Measurements from ENCODE around the gene KLHL26.
A peak's percentile ranks its signal among the peaks of the same experiment; 100 is the strongest.
"Not testable (repeated sequence)": the region's sequence is repeated elsewhere in the genome, so short reads cannot be mapped to it uniquely, and the experiment has no call there.

Gene KLHL26

DNA sequence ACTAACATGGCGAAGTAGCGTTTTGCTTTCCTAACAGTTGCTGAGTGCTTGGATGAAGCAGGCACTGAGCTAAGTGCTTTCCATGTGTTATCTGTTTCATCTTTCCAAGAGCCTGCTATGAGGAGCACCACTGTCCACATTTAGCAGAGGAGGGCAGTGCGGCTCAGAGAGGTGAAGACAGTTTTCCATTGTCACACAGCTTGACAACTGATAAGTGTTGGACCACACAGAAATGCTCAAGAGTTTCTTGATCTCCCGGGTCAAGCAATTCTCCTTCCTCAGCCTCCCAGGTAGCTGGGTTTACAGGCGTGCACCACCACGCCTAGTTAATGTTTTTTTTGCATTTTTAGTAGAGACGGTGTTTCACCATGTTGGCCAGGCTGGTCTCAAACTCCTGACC lies 39.9 kb downstream of the KLHL26 start:
- TF ChIP-seq, protein P1, sequence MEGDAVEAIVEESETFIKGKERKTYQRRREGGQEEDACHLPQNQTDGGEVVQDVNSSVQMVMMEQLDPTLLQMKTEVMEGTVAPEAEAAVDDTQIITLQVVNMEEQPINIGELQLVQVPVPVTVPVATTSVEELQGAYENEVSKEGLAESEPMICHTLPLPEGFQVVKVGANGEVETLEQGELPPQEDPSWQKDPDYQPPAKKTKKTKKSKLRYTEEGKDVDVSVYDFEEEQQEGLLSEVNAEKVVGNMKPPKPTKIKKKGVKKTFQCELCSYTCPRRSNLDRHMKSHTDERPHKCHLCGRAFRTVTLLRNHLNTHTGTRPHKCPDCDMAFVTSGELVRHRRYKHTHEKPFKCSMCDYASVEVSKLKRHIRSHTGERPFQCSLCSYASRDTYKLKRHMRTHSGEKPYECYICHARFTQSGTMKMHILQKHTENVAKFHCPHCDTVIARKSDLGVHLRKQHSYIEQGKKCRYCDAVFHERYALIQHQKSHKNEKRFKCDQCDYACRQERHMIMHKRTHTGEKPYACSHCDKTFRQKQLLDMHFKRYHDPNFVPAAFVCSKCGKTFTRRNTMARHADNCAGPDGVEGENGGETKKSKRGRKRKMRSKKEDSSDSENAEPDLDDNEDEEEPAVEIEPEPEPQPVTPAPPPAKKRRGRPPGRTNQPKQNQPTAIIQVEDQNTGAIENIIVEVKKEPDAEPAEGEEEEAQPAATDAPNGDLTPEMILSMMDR (IDR thresholded peaks at IDR 0.05; ENCODE audit: control insufficient read depth, insufficient read depth, low read depth, low read length, missing control alignments) = no peak
- no peak overlapping the region for H3K4me3 ChIP-seq (ENCODE audit: control insufficient read depth, low read depth, low read length)
- DNase-seq (ENCODE audit: low read depth) = no peak

GRCh38 chr19:18677156-18677555 lies 40.3 kb downstream of the KLHL26 start:
- no peak for DNase-seq (ENCODE audit: low read depth)
- TF ChIP-seq, protein P1 (IDR thresholded peaks at IDR 0.05; ENCODE audit: control insufficient read depth, insufficient read depth, low read depth, low read length, missing control alignments) = no peak
- no peak overlapping the region for H3K4me3 ChIP-seq (ENCODE audit: control insufficient read depth, low read depth, low read length)

DNA sequence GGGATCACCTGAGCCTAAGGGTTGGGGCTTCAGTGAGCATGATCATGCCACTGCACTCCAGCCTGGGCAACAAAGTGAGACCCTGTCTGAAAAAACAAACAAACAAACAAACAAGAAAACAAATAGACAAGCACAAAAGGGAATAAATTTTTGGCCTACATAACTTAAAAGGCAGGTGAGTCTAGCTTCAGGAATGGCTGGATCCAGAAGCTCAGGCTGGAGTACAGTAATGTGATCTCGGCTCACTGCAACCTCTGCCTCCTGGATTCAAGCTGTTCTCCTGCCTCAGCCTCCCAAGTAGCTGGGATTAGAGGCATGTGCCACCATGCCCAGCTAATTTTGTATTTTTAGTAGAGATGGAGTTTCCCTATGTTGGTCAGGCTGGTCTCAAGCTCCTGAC lies 43.3 kb downstream of the KLHL26 start:
- not testable (repeated sequence) for H3K4me3 ChIP-seq (ENCODE audit: control insufficient read depth, low read depth, low read length); DNase-seq (ENCODE audit: low read depth)

DNA sequence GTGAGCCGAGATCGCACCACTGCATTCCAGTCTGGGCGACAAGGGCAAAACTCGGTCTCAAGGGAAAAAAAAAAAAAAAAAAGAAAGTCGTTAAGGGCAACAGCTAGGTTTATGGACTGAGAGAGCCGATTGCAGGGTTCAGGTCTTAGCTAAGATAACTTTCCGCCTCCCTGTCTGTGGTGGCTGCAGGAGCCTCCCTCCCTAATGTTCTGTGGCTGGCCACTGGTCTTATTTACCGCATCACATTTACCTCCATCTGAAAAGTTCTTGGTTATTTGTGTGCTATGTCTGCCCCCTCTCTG lies 45.9 kb downstream of the KLHL26 start:
- DNase-seq (ENCODE audit: low read depth) = no peak
- H3K4me3 ChIP-seq (ENCODE audit: control insufficient read depth, low read depth, low read length) = no peak overlapping the region; the same call in 1 of the 2 replicates
- TF ChIP-seq, protein P1 (IDR thresholded peaks at IDR 0.05; ENCODE audit: control insufficient read depth, insufficient read depth, low read depth, low read length, missing control alignments) = no peak

GRCh38 chr19:18683109-18683957 lies 46.5 kb downstream of the KLHL26 start, which contains the start of gene CRTC1:
Gene CRTC1 (plus strand): TSS chr19:18683680. CDS start chr19:18683703, 23 bp downstream.
- TF ChIP-seq, protein P1 (IDR thresholded peaks at IDR 0.05; ENCODE audit: control insufficient read depth, insufficient read depth, low read depth, low read length, missing control alignments) = no peak
- H3K4me3 ChIP-seq (ENCODE audit: control insufficient read depth, low read depth, low read length) = peak within 1 kb of the TSS; percentile 53
- no peak for DNase-seq (ENCODE audit: low read depth)

- DNase-seq (ENCODE audit: low read depth) = no peak
- H3K4me3 ChIP-seq (ENCODE audit: control insufficient read depth, low read depth, low read length) = peak overlapping the region; percentile 53
- TF ChIP-seq, protein P1 (IDR thresholded peaks at IDR 0.05; ENCODE audit: control insufficient read depth, insufficient read depth, low read depth, low read length, missing control alignments) = no peak
Measured at GRCh38 chr19:18683958-18684641, 47.3 kb downstream of the KLHL26 start.

DNA sequence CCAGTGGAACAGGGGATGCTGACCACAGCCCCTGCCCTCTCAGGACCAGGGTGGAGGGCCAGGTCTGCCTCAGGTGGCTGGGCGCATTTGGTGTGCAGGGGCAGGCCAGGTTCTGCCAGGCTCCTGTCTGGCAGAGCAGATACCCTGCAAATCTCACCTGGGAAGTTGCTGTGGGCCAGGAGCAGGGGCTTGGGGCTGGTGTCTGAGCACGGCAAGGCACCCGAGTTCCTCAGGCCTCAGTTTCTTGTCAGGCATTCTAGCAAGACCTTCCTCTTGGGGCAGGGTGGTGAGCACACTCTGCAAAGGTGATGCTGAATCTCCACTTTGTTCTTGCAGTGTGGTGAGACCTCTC lies 47.8 kb downstream of the KLHL26 start:
- no peak for DNase-seq (ENCODE audit: low read depth)
- TF ChIP-seq, protein P1 (IDR thresholded peaks at IDR 0.05; ENCODE audit: control insufficient read depth, insufficient read depth, low read depth, low read length, missing control alignments) = no peak
- peak overlapping the region; percentile 53 for H3K4me3 ChIP-seq (ENCODE audit: control insufficient read depth, low read depth, low read length)
